GM12801 (cell line): Measurements from ENCODE around the gene ANGPTL8.

ENCODE experiments used
- CTCF ChIP-seq: IDR thresholded peaks from one replicate; pipeline ENCODE4 v1.5.1; 2011; ENCODE audit warnings: control low read depth; ENCODE audit not compliant: insufficient read length; ENCODE audit errors: extremely low read depth

Gene ANGPTL8

GRCh38 chr19:11251217-11251616 lies 11.8 kb downstream of the ANGPTL8 start:
- TF ChIP-seq CTCF, result no peak

GRCh38 chr19:11251650-11252314 lies 12.4 kb downstream of the ANGPTL8 start:
- no peak for TF ChIP-seq CTCF

- no peak for TF ChIP-seq CTCF
Measured at GRCh38 chr19:11252665-11253355, 13.4 kb downstream of the ANGPTL8 start.

- no peak for TF ChIP-seq CTCF
Measured at GRCh38 chr19:11254666-11255065, 15.2 kb downstream of the ANGPTL8 start.

- TF ChIP-seq CTCF, result no peak
Measured at GRCh38 chr19:11256189-11256588, 16.8 kb downstream of the ANGPTL8 start.

- TF ChIP-seq CTCF, result no peak
Measured at GRCh38 chr19:11257846-11258380, 18.5 kb downstream of the ANGPTL8 start.

GRCh38 chr19:11260996-11261395 lies 21.6 kb downstream of the ANGPTL8 start:
- no peak for TF ChIP-seq CTCF
